ENCODE results near the gene LKAAEAR1. TPM values are rescaled to one million over a fixed set of nuclear protein-coding genes. Genes with fewer than 3 reads are reported as not detected.
A peak's percentile ranks its signal among the peaks of the same experiment; 100 is the strongest.

Gene LKAAEAR1
- total RNA-seq, 6 donors from 2014 or later: 1.3 to 7.8 (median 4.9) TPM; not detected in 2

GRCh38 chr20:64035933-64036345 is 48.3 kb downstream of the LKAAEAR1 start, which contains the start of gene C20orf204:
TSS of gene C20orf204 (plus strand) at chr20:64036182. CDS start at chr20:64036324, 142 bp downstream.
- H3K27me3 ChIP-seq: peaks cover 0 to 17% (median 6%) of the 10 kb centered on the region in 4 donors
- H3K36me3 ChIP-seq: peaks cover 8 to 47% (median 33%) of the 10 kb centered on the region in 4 donors
- DNase-seq (peak in 1 of 2 donors; percentile 49), ATAC-seq (ENCODE audit: low FRiP score in 2 of 2) (no peak)
- H3K9me3 ChIP-seq: no peaks in the 10 kb centered on the region
- TF ChIP-seq POLR2A (IDR thresholded peaks at IDR 0.05) (no peak), EP300 (IDR thresholded peaks at IDR 0.05) (no peak), POLR2AphosphoS5 (IDR thresholded peaks at IDR 0.05) (no peak)
- TF ChIP-seq, protein P1, sequence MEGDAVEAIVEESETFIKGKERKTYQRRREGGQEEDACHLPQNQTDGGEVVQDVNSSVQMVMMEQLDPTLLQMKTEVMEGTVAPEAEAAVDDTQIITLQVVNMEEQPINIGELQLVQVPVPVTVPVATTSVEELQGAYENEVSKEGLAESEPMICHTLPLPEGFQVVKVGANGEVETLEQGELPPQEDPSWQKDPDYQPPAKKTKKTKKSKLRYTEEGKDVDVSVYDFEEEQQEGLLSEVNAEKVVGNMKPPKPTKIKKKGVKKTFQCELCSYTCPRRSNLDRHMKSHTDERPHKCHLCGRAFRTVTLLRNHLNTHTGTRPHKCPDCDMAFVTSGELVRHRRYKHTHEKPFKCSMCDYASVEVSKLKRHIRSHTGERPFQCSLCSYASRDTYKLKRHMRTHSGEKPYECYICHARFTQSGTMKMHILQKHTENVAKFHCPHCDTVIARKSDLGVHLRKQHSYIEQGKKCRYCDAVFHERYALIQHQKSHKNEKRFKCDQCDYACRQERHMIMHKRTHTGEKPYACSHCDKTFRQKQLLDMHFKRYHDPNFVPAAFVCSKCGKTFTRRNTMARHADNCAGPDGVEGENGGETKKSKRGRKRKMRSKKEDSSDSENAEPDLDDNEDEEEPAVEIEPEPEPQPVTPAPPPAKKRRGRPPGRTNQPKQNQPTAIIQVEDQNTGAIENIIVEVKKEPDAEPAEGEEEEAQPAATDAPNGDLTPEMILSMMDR (IDR thresholded peaks at IDR 0.05): no peak
- no peak within 1 kb of the TSS for H3K4me3 ChIP-seq
- peaks cover 30 to 38% (median 33%) of the 10 kb centered on the region in 4 donors for H3K4me1 ChIP-seq
- WGBS, 2 donors: 76 to 83% methylated on average over 2 to 10 of the region's 10 CpGs
- H3K27ac ChIP-seq: no peak within 1 kb of the TSS

- no peaks in the 10 kb centered on the region for H3K9me3 ChIP-seq
- H3K4me3 ChIP-seq: no peak overlapping the region
- peaks cover 12 to 53% (median 40%) of the 10 kb centered on the region in 4 donors for H3K36me3 ChIP-seq
- ATAC-seq (ENCODE audit: low FRiP score in 2 of 2): no peak
- H3K27ac ChIP-seq: no peak overlapping the region
- peaks cover 0 to 12% (median 5%) of the 10 kb centered on the region in 4 donors for H3K27me3 ChIP-seq
- no peak for TF ChIP-seq POLR2A (IDR thresholded peaks at IDR 0.05)
- TF ChIP-seq EP300 (IDR thresholded peaks at IDR 0.05): no peak
- TF ChIP-seq, protein P1 (IDR thresholded peaks at IDR 0.05): no peak
- no peak for TF ChIP-seq POLR2AphosphoS5 (IDR thresholded peaks at IDR 0.05)
- peak in 1 of 2 donors; percentile 62 for DNase-seq
- 79 to 89% methylated on average over 13 to 15 of the region's 17 CpGs for WGBS, 2 donors
- peaks cover 24 to 31% (median 27%) of the 10 kb centered on the region in 4 donors for H3K4me1 ChIP-seq
Measured at GRCh38 chr20:64035066-64035932, 48.9 kb downstream of the LKAAEAR1 start.

- Histone ChIP-seq H3K4me3 (no peak overlapping the region), H3K9me3 (no peaks in the 10 kb centered on the region), H3K4me1 (peaks cover 12 to 19% (median 16%) of the 10 kb centered on the region in 4 donors), H3K27me3 (peaks cover 0 to 10% (median 2%) of the 10 kb centered on the region in 4 donors), H3K36me3 (peaks cover 17 to 66% (median 52%) of the 10 kb centered on the region in 4 donors), H3K27ac (no peak overlapping the region)
- 83 to 88% methylated on average over 8 to 11 of the region's 11 CpGs for WGBS, 2 donors
- DNase-seq (peak in 1 of 2 donors; percentile 69), ATAC-seq (ENCODE audit: low FRiP score in 2 of 2) (no peak)
- TF ChIP-seq, protein P1 (IDR thresholded peaks at IDR 0.05): no peak
- TF ChIP-seq POLR2A (IDR thresholded peaks at IDR 0.05): no peak
Measured at GRCh38 chr20:64033981-64034493, 50.2 kb downstream of the LKAAEAR1 start.

Small RNA genes lying within 50 kb of the gene (small RNA-seq; reads per million reads assigned to genes)
- gene AL355803.1: 0 reads per million in 4 donors
- gene MIR6813: 0 to 0.26 (median 0) reads per million in 4 donors

Other genes with a start within 250 kb of the LKAAEAR1 start
- under 1 TPM in 1 of 6 donors, not detected in 5; 0.23 TPM for gene ABHD16B, start 222.9 kb downstream of the LKAAEAR1 start, total RNA-seq
- 100 to 1,000 TPM in 1 of 6 donors, 10 to 100 TPM in 5; 64.2 to 103 (median 79.4) TPM for gene TPD52L2, start 219.1 kb downstream of the LKAAEAR1 start, total RNA-seq
- gene DNAJC5, start 189.3 kb downstream of the LKAAEAR1 start, total RNA-seq: 10 to 100 TPM; 44.6 to 66.0 (median 60.7) TPM
- 100 to 1,000 TPM in 1 of 6 donors, 10 to 100 TPM in 5; 23.0 to 103 (median 37.3) TPM for gene UCKL1, start 128.0 kb downstream of the LKAAEAR1 start, total RNA-seq
- 10 to 100 TPM; 10.8 to 22.0 (median 16.3) TPM for gene ZNF512B, start 114.5 kb downstream of the LKAAEAR1 start, total RNA-seq
- gene SAMD10, start 104.8 kb downstream of the LKAAEAR1 start, total RNA-seq: 1 to 10 TPM; 2.6 to 7.2 (median 4.7) TPM
- gene PRPF6, start 103.3 kb downstream of the LKAAEAR1 start, total RNA-seq: 100 to 1,000 TPM in 1 of 6 donors, 10 to 100 TPM in 5; 60.5 to 113 (median 68.0) TPM
- gene C20orf204, start 48.2 kb downstream of the LKAAEAR1 start, total RNA-seq: 1 to 10 TPM in 4 of 6 donors, under 1 TPM in 2; 0.44 to 2.3 (median 1.7) TPM
- gene SOX18, start 34.8 kb downstream of the LKAAEAR1 start, total RNA-seq: 100 to 1,000 TPM in 1 of 6 donors, 10 to 100 TPM in 4, 1 to 10 TPM in 1; 6.3 to 138 (median 37.7) TPM
- gene TCEA2, start 21.2 kb downstream of the LKAAEAR1 start, total RNA-seq: 10 to 100 TPM; 21.7 to 56.0 (median 28.4) TPM
- gene RGS19, start 4.9 kb downstream of the LKAAEAR1 start, total RNA-seq: 10 to 100 TPM; 21.5 to 70.8 (median 55.6) TPM
- gene OPRL1, start 4.3 kb downstream of the LKAAEAR1 start, total RNA-seq: 1 to 10 TPM; 1.7 to 3.1 (median 2.6) TPM
- not detected for gene NPBWR2, start 23.2 kb upstream of the LKAAEAR1 start, total RNA-seq
- gene MYT1, start 80.1 kb upstream of the LKAAEAR1 start, total RNA-seq: 1 to 10 TPM in 1 of 6 donors, under 1 TPM in 1, not detected in 4; 0.09 to 3.1 TPM
- 10 to 100 TPM; 37.4 to 95.3 (median 44.4) TPM for gene PCMTD2, start 171.3 kb upstream of the LKAAEAR1 start, total RNA-seq